ENCODE data around the gene CCER1.

DNA sequence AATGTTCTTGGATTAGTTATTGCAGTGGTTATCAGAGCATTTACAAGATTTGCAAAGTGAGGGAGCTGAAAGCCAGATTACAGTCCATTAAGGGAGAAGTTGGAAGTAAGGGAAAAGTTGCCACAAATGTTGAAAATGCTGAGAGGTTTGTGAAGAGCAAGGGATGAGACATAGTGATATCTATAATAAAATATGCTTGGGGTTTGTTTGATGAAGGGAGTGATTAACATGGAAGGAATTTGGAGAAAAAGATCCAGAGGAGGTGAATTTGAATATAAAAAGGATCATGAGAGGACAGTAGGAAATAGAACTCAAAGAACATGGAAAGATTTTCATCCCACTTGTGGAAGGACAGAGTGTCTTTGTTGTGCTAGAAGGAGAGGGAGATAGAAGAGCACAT, 19.3 kb upstream of the CCER1 start:
- TF ChIP-seq CTCF (IDR thresholded peaks at IDR 0.05) (no peak), EP300 (IDR thresholded peaks at IDR 0.05; ENCODE audit: borderline replicate concordance in 1 of 2, low read depth in 1 of 2, low read length in 1 of 2) (no peak)
- TF ChIP-seq, protein P1, sequence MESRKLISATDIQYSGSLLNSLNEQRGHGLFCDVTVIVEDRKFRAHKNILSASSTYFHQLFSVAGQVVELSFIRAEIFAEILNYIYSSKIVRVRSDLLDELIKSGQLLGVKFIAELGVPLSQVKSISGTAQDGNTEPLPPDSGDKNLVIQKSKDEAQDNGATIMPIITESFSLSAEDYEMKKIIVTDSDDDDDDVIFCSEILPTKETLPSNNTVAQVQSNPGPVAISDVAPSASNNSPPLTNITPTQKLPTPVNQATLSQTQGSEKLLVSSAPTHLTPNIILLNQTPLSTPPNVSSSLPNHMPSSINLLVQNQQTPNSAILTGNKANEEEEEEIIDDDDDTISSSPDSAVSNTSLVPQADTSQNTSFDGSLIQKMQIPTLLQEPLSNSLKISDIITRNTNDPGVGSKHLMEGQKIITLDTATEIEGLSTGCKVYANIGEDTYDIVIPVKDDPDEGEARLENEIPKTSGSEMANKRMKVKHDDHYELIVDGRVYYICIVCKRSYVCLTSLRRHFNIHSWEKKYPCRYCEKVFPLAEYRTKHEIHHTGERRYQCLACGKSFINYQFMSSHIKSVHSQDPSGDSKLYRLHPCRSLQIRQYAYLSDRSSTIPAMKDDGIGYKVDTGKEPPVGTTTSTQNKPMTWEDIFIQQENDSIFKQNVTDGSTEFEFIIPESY (IDR thresholded peaks at IDR 0.05; ENCODE audit: borderline replicate concordance, low read depth), result no peak

Measured in SK-N-SH (cell line).